Measurements from ENCODE around the gene ASPHD2.

DNA sequence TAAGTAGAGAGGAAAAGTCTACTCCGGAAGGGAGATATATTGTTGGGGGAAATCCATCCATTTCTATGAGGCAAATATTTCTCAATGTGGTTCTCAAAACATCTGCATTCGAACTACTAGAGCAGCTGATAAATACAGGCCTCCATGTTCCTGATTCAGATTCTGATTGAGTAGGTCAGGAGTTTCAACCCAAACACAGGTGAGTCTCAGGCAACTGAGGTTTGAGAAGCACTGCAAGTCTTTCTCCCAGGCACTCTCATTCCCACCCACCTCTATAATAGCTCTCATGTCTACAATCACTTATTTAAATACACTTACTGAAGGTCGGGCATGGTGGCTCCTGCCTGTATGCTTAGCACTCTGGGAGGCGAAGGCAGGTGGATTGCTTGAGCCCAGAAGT is 14.7 kb upstream of the ASPHD2 start:
- TF ChIP-seq, protein P1, sequence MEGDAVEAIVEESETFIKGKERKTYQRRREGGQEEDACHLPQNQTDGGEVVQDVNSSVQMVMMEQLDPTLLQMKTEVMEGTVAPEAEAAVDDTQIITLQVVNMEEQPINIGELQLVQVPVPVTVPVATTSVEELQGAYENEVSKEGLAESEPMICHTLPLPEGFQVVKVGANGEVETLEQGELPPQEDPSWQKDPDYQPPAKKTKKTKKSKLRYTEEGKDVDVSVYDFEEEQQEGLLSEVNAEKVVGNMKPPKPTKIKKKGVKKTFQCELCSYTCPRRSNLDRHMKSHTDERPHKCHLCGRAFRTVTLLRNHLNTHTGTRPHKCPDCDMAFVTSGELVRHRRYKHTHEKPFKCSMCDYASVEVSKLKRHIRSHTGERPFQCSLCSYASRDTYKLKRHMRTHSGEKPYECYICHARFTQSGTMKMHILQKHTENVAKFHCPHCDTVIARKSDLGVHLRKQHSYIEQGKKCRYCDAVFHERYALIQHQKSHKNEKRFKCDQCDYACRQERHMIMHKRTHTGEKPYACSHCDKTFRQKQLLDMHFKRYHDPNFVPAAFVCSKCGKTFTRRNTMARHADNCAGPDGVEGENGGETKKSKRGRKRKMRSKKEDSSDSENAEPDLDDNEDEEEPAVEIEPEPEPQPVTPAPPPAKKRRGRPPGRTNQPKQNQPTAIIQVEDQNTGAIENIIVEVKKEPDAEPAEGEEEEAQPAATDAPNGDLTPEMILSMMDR (IDR thresholded peaks at IDR 0.05) = no peak
- TF ChIP-seq POLR2A (IDR thresholded peaks at IDR 0.05) (no peak), POLR2AphosphoS5 (IDR thresholded peaks at IDR 0.05) (no peak)

Data from prostate gland (tissue), 2 donors.